ENCODE measurements around the gene TIAM2.

The TIAM2 gene

GRCh38 chr6:155026022-155026705 is 31.0 kb downstream of the TIAM2 start:
- DNase-seq: peak; percentile 3

- DNase-seq: no peak
Observed at GRCh38 chr6:155026706-155027045, 31.6 kb downstream of the TIAM2 start.

GRCh38 chr6:155030148-155030720 is 35.1 kb downstream of the TIAM2 start:
- DNase-seq: no peak

- no peak for DNase-seq
Observed at GRCh38 chr6:155031091-155031490, 36.0 kb downstream of the TIAM2 start.

GRCh38 chr6:155033021-155033791 is 38.1 kb downstream of the TIAM2 start:
- DNase-seq: no peak

- no peak for DNase-seq
Observed at GRCh38 chr6:155036907-155037306, 41.8 kb downstream of the TIAM2 start.

- no peak for DNase-seq
Observed at GRCh38 chr6:155038104-155038503, 43.0 kb downstream of the TIAM2 start.

GRCh38 chr6:155038527-155038926 is 43.4 kb downstream of the TIAM2 start:
- DNase-seq: no peak

GRCh38 chr6:155039618-155040017 is 44.5 kb downstream of the TIAM2 start:
- DNase-seq: no peak

- DNase-seq: no peak
Observed at GRCh38 chr6:155040154-155040553, 45.0 kb downstream of the TIAM2 start.

- no peak for DNase-seq
Observed at GRCh38 chr6:155040901-155041650, 46.0 kb downstream of the TIAM2 start.

- DNase-seq: no peak
Observed at GRCh38 chr6:155041741-155042279, 46.7 kb downstream of the TIAM2 start.

GRCh38 chr6:155042983-155043382 is 47.9 kb downstream of the TIAM2 start:
- no peak for DNase-seq

- DNase-seq: no peak
Observed at GRCh38 chr6:155045561-155046404, 50.7 kb downstream of the TIAM2 start.

- no peak for DNase-seq
Observed at GRCh38 chr6:155047523-155047922, 52.4 kb downstream of the TIAM2 start.

- DNase-seq: no peak
Observed at GRCh38 chr6:155050311-155050710, 55.2 kb downstream of the TIAM2 start.

- no peak for DNase-seq
Observed at GRCh38 chr6:155054491-155055250, 59.6 kb downstream of the TIAM2 start.

- DNase-seq: no peak
Observed at GRCh38 chr6:155055729-155056128, 60.6 kb downstream of the TIAM2 start.

- no peak for DNase-seq
Observed at GRCh38 chr6:155056756-155057155, 61.6 kb downstream of the TIAM2 start.

GRCh38 chr6:155061381-155061780 is 66.3 kb downstream of the TIAM2 start:
- DNase-seq: no peak

GRCh38 chr6:155062866-155063341 is 67.8 kb downstream of the TIAM2 start:
- no peak for DNase-seq

All from inflammatory macrophage treated with lipopolysaccharide for 4 hours (primary cell).